Thyroid gland (tissue), 4 donors: ENCODE results near the gene HS3ST2. TPM values are rescaled to one million over a fixed set of nuclear protein-coding genes. Genes with fewer than 3 reads are reported as not detected.

ENCODE experiments used
- DNase-seq, 2 donors: peaks; one replicate each; pipeline ENCODE4 v3.0.0-alpha.2; 2019
- H3K27ac ChIP-seq, 3 donors: fragments of 200-600 bp; sonication (generic); 1 replicate in 2 of 3; 2 replicates in 1 of 3; pipeline ENCODE4 v1.5.1; 2016 to 2019; ENCODE audit warnings: mild to moderate bottlenecking in 1 of 3, moderate library complexity in 1 of 3
- H3K27me3 ChIP-seq: fragments of 200-600 bp; sonication (generic); one replicate; pipeline ENCODE4 v1.5.1; 2019
- H3K36me3 ChIP-seq, 2 donors: fragments of 200-600 bp; sonication (generic); one replicate each; pipeline ENCODE4 v1.5.1; 2016 to 2019
- H3K4me1 ChIP-seq, 2 donors: fragments of 200-600 bp; sonication (generic); one replicate each; pipeline ENCODE4 v1.5.1; 2017 to 2019
- H3K4me3 ChIP-seq, 3 donors: fragments of 200-600 bp; sonication (generic); replicated peaks in 1 of 3; 1 replicate in 2 of 3; 2 replicates in 1 of 3; pipeline ENCODE4 v1.5.1; 2016; ENCODE audit warnings: mild to moderate bottlenecking in 1 of 3
- H3K9me3 ChIP-seq: fragments of 200-600 bp; sonication (generic); one replicate; pipeline ENCODE4 v1.5.1; 2017
- POLR2A ChIP-seq, 2 donors: fragments of 450-650 bp; IDR thresholded peaks; one replicate each; pipeline ENCODE4 v1.6.1; 2017; ENCODE audit warnings: antibody characterized with exemption in 2 of 2, mild to moderate bottlenecking in 2 of 2, moderate library complexity in 1 of 2
- WGBS, 2 donors: methylation state at CpG; one replicate each; pipeline ENCODE4 v1.1.5; 2017; 5-methylcytosine and 5-hydroxymethylcytosine counted together
- intact Hi-C: fragments of 100-400 bp; cut with DNase I; formaldehyde crosslinking; loops from one replicate; pipeline ENCODE4 v1.15.1; 2023
- total RNA-seq, 4 donors: library from RNA; depleted of rRNA; stranded (reverse); fragments of >200 nt; gene quantifications; one replicate each; pipeline ENCODE4 v1.2.3, GENCODE V29; 2016
- TF ChIP-seq, protein P1 (sequence below), 6 experiments: fragments of 200-600 bp in 3 of 6; fragments of 450-650 bp in 3 of 6; sonication (generic) in 3 of 6; IDR thresholded peaks; one replicate each; pipeline ENCODE4 v1.5.1; 2016 to 2019; ENCODE audit warnings: antibody characterized with exemption in 6 of 6, mild to moderate bottlenecking in 2 of 6, inconsistent platforms in 1 of 6, moderate library complexity in 1 of 6

Gene HS3ST2
- total RNA-seq, 4 donors from 2014 or later: 0.88 to 7.0 (median 3.7) TPM

DNA sequence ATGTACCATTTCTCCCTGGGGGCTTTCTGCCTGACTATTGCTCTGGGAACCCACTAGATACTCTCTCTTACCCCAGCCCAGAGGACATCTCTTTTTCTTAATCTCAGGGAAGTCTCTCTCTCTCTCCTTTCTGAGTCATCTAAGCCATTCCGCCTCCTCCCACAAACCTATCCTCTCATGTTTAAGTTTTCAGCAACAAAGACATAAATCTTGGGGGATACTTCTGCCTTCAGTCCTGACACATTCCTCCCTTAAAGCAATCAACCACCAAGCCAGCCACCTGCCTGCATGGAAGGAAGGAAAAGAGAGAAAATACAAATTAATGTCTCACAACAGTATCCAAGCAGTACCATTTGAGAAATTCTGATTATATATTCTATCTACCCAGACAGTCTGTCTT, 128.8 kb downstream of the HS3ST2 start:
- H3K4me3 ChIP-seq: no peak overlapping the region
- no peak for DNase-seq
- WGBS, 2 donors: 97% methylated on average over 1 of the region's 1 CpG
- intact Hi-C loops: no loop called here
- H3K4me1 ChIP-seq: no peaks in the 10 kb centered on the region
- H3K36me3 ChIP-seq: no peaks in the 10 kb centered on the region
- no peaks in the 10 kb centered on the region for H3K27me3 ChIP-seq
- TF ChIP-seq POLR2A (IDR thresholded peaks at IDR 0.05): no peak
- TF ChIP-seq, protein P1, sequence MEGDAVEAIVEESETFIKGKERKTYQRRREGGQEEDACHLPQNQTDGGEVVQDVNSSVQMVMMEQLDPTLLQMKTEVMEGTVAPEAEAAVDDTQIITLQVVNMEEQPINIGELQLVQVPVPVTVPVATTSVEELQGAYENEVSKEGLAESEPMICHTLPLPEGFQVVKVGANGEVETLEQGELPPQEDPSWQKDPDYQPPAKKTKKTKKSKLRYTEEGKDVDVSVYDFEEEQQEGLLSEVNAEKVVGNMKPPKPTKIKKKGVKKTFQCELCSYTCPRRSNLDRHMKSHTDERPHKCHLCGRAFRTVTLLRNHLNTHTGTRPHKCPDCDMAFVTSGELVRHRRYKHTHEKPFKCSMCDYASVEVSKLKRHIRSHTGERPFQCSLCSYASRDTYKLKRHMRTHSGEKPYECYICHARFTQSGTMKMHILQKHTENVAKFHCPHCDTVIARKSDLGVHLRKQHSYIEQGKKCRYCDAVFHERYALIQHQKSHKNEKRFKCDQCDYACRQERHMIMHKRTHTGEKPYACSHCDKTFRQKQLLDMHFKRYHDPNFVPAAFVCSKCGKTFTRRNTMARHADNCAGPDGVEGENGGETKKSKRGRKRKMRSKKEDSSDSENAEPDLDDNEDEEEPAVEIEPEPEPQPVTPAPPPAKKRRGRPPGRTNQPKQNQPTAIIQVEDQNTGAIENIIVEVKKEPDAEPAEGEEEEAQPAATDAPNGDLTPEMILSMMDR (IDR thresholded peaks at IDR 0.05): no peak
- H3K27ac ChIP-seq: no peak overlapping the region
- no peaks in the 10 kb centered on the region for H3K9me3 ChIP-seq

DNA sequence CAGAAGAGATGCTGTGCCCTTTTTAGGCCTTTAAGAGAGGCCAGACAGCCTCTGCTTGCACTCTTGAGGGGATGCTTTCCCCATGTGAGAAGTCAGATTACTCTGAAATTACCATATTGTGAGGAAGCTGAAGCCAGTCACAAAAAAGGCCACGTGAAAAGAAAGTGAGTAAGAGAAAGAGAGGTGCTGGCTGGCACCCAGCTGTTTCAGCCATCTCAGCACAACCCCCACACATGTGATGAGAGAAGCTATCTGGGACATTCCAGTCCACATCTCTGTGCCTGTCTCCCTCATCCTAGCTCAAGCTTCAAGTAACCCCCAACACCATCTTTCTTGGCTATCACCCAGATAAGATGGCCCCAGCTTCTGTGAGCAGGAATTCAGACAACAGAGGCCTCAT, 131.4 kb downstream of the HS3ST2 start:
- no peaks in the 10 kb centered on the region for H3K27me3 ChIP-seq
- 21 to 24% methylated on average over 1 of the region's 1 CpG for WGBS, 2 donors
- TF ChIP-seq, protein P1 (IDR thresholded peaks at IDR 0.05): no peak
- TF ChIP-seq POLR2A (IDR thresholded peaks at IDR 0.05): no peak
- H3K9me3 ChIP-seq: no peaks in the 10 kb centered on the region
- H3K36me3 ChIP-seq: no peaks in the 10 kb centered on the region
- DNase-seq: no peak
- no peak overlapping the region for H3K4me3 ChIP-seq
- peaks cover 0 to 5% of the 10 kb centered on the region in 2 donors for H3K4me1 ChIP-seq
- no peak overlapping the region for H3K27ac ChIP-seq
- intact Hi-C loops: no loop called here

DNA sequence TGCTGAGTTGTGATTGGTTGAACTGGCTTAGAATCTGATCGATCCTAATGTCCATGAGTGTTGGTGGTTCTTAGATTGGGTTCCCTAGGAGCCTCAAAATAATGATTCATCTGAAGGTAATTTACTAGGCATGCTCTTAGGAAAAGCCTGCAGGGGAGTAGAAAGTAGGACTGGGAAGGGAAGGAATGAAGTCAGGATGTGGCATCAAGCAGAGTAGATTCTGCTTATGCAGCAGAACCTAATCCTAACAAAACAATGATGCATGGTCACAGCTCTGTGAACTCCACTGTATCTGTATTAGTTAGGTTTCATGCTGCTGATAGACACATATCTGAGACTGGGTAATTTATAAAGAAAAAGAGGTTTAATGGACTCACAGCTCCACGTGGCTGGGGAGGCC, 132.5 kb downstream of the HS3ST2 start:
- WGBS, 2 donors: 69 to 76% methylated on average over 2 of the region's 2 CpGs
- no peak for DNase-seq
- H3K4me1 ChIP-seq: peaks cover 0 to 5% of the 10 kb centered on the region in 2 donors
- H3K4me3 ChIP-seq: no peak overlapping the region
- H3K27ac ChIP-seq: no peak overlapping the region
- no peaks in the 10 kb centered on the region for H3K9me3 ChIP-seq
- H3K27me3 ChIP-seq: no peaks in the 10 kb centered on the region
- intact Hi-C loops: no loop called here
- TF ChIP-seq POLR2A (IDR thresholded peaks at IDR 0.05): no peak
- TF ChIP-seq, protein P1 (IDR thresholded peaks at IDR 0.05): no peak
- H3K36me3 ChIP-seq: no peaks in the 10 kb centered on the region

GRCh38 chr16:22948058-22948602, 134.2 kb downstream of the HS3ST2 start:
- Histone ChIP-seq H3K27me3 (no peaks in the 10 kb centered on the region), H3K4me3 (no peak overlapping the region), H3K36me3 (no peaks in the 10 kb centered on the region), H3K4me1 (peaks cover 0 to 5% of the 10 kb centered on the region in 2 donors), H3K9me3 (no peaks in the 10 kb centered on the region), H3K27ac (no peak overlapping the region)
- intact Hi-C loops: no loop called here
- TF ChIP-seq POLR2A (IDR thresholded peaks at IDR 0.05): no peak
- TF ChIP-seq, protein P1 (IDR thresholded peaks at IDR 0.05): no peak
- 14 to 60% methylated on average over 1 to 26 of the region's 33 CpGs for WGBS, 2 donors
- DNase-seq: no peak

- no peak for TF ChIP-seq POLR2A (IDR thresholded peaks at IDR 0.05)
- TF ChIP-seq, protein P1 (IDR thresholded peaks at IDR 0.05): peak in 3 of 6 experiments; percentile 32 to 47 (median 41)
- H3K4me3 ChIP-seq: no peak overlapping the region
- intact Hi-C loops: no loop called here
- H3K9me3 ChIP-seq: no peaks in the 10 kb centered on the region
- no peaks in the 10 kb centered on the region for H3K27me3 ChIP-seq
- no peak overlapping the region for H3K27ac ChIP-seq
- peak; percentile 20 to 38 for DNase-seq
- H3K4me1 ChIP-seq: peaks cover 0 to 5% of the 10 kb centered on the region in 2 donors
- H3K36me3 ChIP-seq: no peaks in the 10 kb centered on the region
- 13 to 16% methylated on average over 18 of the region's 18 CpGs for WGBS, 2 donors
Measured at GRCh38 chr16:22948603-22949368, 134.8 kb downstream of the HS3ST2 start.
